Fibroblast of gingiva (primary cell): ENCODE results near the gene RAB6A.
A peak's percentile ranks its signal among the peaks of the same experiment; 100 is the strongest.
"Not testable (repeated sequence)": the region's sequence is repeated elsewhere in the genome, so short reads cannot be mapped to it uniquely, and the experiment has no call there.

ENCODE experiments used
- DNase-seq: peaks from one replicate; pipeline ENCODE4 v3.0.0-alpha.2; 2011; ENCODE audit warnings: low read depth

The RAB6A gene

GRCh38 chr11:73726825-73727224, 34.0 kb downstream of the RAB6A start:
- no peak for DNase-seq

GRCh38 chr11:73717136-73717535, 43.7 kb downstream of the RAB6A start:
- no peak for DNase-seq

GRCh38 chr11:73716153-73717056, 44.5 kb downstream of the RAB6A start:
- no peak for DNase-seq

- DNase-seq = no peak
Measured at GRCh38 chr11:73715541-73715940, 45.3 kb downstream of the RAB6A start.

GRCh38 chr11:73710964-73711363, 49.9 kb downstream of the RAB6A start:
- DNase-seq = no peak

- no peak for DNase-seq
Measured at GRCh38 chr11:73705053-73705452, 55.8 kb downstream of the RAB6A start.

GRCh38 chr11:73693899-73694525, 66.9 kb downstream of the RAB6A start:
- DNase-seq = no peak

- DNase-seq = peak; percentile 21
Measured at GRCh38 chr11:73680687-73681086, 80.2 kb downstream of the RAB6A start.

GRCh38 chr11:73676552-73676951, 84.3 kb downstream of the RAB6A start:
- DNase-seq = not testable (repeated sequence)

- no peak for DNase-seq
Measured at GRCh38 chr11:73671701-73672100, 89.2 kb downstream of the RAB6A start.

- no peak for DNase-seq
Measured at GRCh38 chr11:73670808-73671207, 90.1 kb downstream of the RAB6A start.

GRCh38 chr11:73667891-73668290, 93.0 kb downstream of the RAB6A start:
- no peak for DNase-seq

GRCh38 chr11:73664877-73665276, 96.0 kb downstream of the RAB6A start:
- DNase-seq = no peak

- DNase-seq = no peak
Measured at GRCh38 chr11:73663604-73664495, 97.0 kb downstream of the RAB6A start.

- no peak for DNase-seq
Measured at GRCh38 chr11:73662445-73663157, 98.3 kb downstream of the RAB6A start.

- peak; percentile 70 for DNase-seq
Measured at GRCh38 chr11:73661035-73661628, 99.7 kb downstream of the RAB6A start.

- DNase-seq = no peak
Measured at GRCh38 chr11:73660497-73661034, 100.3 kb downstream of the RAB6A start.

GRCh38 chr11:73659961-73660360, 100.9 kb downstream of the RAB6A start:
- DNase-seq = no peak

GRCh38 chr11:73656985-73657384, 103.9 kb downstream of the RAB6A start:
- DNase-seq = no peak

- DNase-seq = no peak
Measured at GRCh38 chr11:73655686-73656085, 105.2 kb downstream of the RAB6A start.

- no peak for DNase-seq
Measured at GRCh38 chr11:73654482-73655021, 106.3 kb downstream of the RAB6A start.
